Activated CD8-positive, alpha-beta memory T cell treated with anti-CD3 and anti-CD28 coated beads for 36 hours (primary cell): ENCODE data around the gene CUX1. TPM values are rescaled to one million over a fixed set of nuclear protein-coding genes. Genes with fewer than 3 reads are reported as not detected.

Experiments used
- CTCF ChIA-PET: fragments of 350-600 bp; sonication (Branson Sonifier 250); formaldehyde crosslinking; loops from one replicate; lab custom pipeline; 2021; ENCODE audit warnings: antibody characterized with exemption; lab: Charles Lee
- POLR2A ChIA-PET: fragments of 350-600 bp; sonication (Branson Sonifier 250); formaldehyde crosslinking; loops from one replicate; lab custom pipeline; 2021; ENCODE audit warnings: antibody characterized with exemption; lab: Charles Lee
- total RNA-seq, 2 experiments: library from RNA; stranded (reverse); gene quantifications; one replicate each; pipeline ENCODE4 v1.2.3, GENCODE V29; 2021

Gene CUX1
- total RNA-seq, 2 experiments from 2014 or later = 21.1 to 23.2 TPM

GRCh38 chr7:102190776-102191350 is 373.4 kb downstream of the CUX1 start:
- POLR2A ChIA-PET = no interaction called here
- CTCF ChIA-PET = no interaction called here

- ChIA-PET CTCF (no interaction called here), POLR2A (no interaction called here)
These were observed 374.3 kb downstream of the CUX1 start for GRCh38 chr7:102191556-102192379.

- ChIA-PET CTCF (no interaction called here), POLR2A (no interaction called here)
These were observed 375.4 kb downstream of the CUX1 start for GRCh38 chr7:102192790-102193189.

GRCh38 chr7:102193806-102194205 is 376.4 kb downstream of the CUX1 start:
- ChIA-PET POLR2A (no interaction called here), CTCF (no interaction called here)

GRCh38 chr7:102195361-102195760 is 377.9 kb downstream of the CUX1 start:
- CTCF ChIA-PET = no interaction called here

GRCh38 chr7:102196028-102196427 is 378.6 kb downstream of the CUX1 start:
- ChIA-PET CTCF (no interaction called here), POLR2A (no interaction called here)

More at GRCh38 chr7:102195361-102195760, 377.9 kb downstream of the CUX1 start:
- POLR2A ChIA-PET = no interaction called here

- ChIA-PET POLR2A (no interaction called here), CTCF (no interaction called here)
These were observed 379.7 kb downstream of the CUX1 start for GRCh38 chr7:102197161-102197560.

GRCh38 chr7:102197599-102197998 is 380.2 kb downstream of the CUX1 start:
- ChIA-PET POLR2A (no interaction called here), CTCF (no interaction called here)

GRCh38 chr7:102198417-102198956 is 381.1 kb downstream of the CUX1 start:
- ChIA-PET CTCF (no interaction called here), POLR2A (no interaction called here)

GRCh38 chr7:102201576-102201975 is 384.1 kb downstream of the CUX1 start:
- ChIA-PET POLR2A (no interaction called here), CTCF (interaction anchor here (0.6 kb wide), 1 partner anchor 290 kb away, joined by 5 read pairs; no protein-coding TSS in a partner anchor)

- CTCF ChIA-PET = no interaction called here
- POLR2A ChIA-PET = no interaction called here
These were observed 385.1 kb downstream of the CUX1 start for GRCh38 chr7:102202556-102202955.

GRCh38 chr7:102203218-102203617 is 385.8 kb downstream of the CUX1 start:
- CTCF ChIA-PET = no interaction called here
- POLR2A ChIA-PET = no interaction called here

GRCh38 chr7:102204212-102204611 is 386.8 kb downstream of the CUX1 start:
- POLR2A ChIA-PET = no interaction called here
- CTCF ChIA-PET = interaction anchor here (0.6 kb wide), 1 partner anchor 414 kb away, joined by 5 read pairs; no protein-coding TSS in a partner anchor

GRCh38 chr7:102205915-102206314 is 388.5 kb downstream of the CUX1 start:
- POLR2A ChIA-PET = no interaction called here

GRCh38 chr7:102208826-102209225 is 391.4 kb downstream of the CUX1 start:
- POLR2A ChIA-PET = no interaction called here
- CTCF ChIA-PET = no interaction called here

More at GRCh38 chr7:102205915-102206314, 388.5 kb downstream of the CUX1 start:
- CTCF ChIA-PET = no interaction called here

- CTCF ChIA-PET = no interaction called here
- POLR2A ChIA-PET = no interaction called here
These were observed 393.4 kb downstream of the CUX1 start for GRCh38 chr7:102210787-102211186.

GRCh38 chr7:102211590-102212550 is 394.4 kb downstream of the CUX1 start:
- ChIA-PET CTCF (no interaction called here), POLR2A (no interaction called here)

- POLR2A ChIA-PET = no interaction called here
- CTCF ChIA-PET = no interaction called here
These were observed 397.1 kb downstream of the CUX1 start for GRCh38 chr7:102214477-102215072.

GRCh38 chr7:102215256-102215655 is 397.8 kb downstream of the CUX1 start:
- ChIA-PET CTCF (interaction anchor here (0.7 kb wide), 1 partner anchor 29 kb away, joined by 3 read pairs; no protein-coding TSS in a partner anchor), POLR2A (no interaction called here)
